OCI-LY7 (cell line): ENCODE results near the gene PDE5A.

ENCODE experiments used
- CTCF ChIP-seq: fragments of 200-600 bp; sonication (generic); conservative IDR thresholded peaks from 2 replicates; pipeline ENCODE4 v1.5.1; 2014; ENCODE audit warnings: mild to moderate bottlenecking, antibody characterized with exemption, low read length, moderate library complexity, mixed read lengths
- EZH2phosphoT487 ChIP-seq: fragments of 200-600 bp; sonication (generic); IDR thresholded peaks from 2 replicates; pipeline ENCODE4 v1.6.1; 2018; ENCODE audit warnings: low read depth, borderline replicate concordance, mild to moderate bottlenecking, mixed run types, antibody characterized with exemption, low read length, moderate library complexity, mixed read lengths

GRCh38 chr4:119625761-119626160 is 2.8 kb downstream of the PDE5A start:
- TF ChIP-seq CTCF (no peak), EZH2phosphoT487 (no peak)
